ENCODE measurements around the gene PPP1R12B.
"Not testable (repeated sequence)": the region's sequence is repeated elsewhere in the genome, so short reads cannot be mapped to it uniquely, and the experiment has no call there.

The PPP1R12B gene

GRCh38 chr1:202520857-202521216 lies 172.3 kb downstream of the PPP1R12B start:
- DNase-seq (ENCODE audit: low read depth in 3 of 3, low spot score in 1 of 3) = not testable (repeated sequence)

GRCh38 chr1:202521484-202521883 lies 173.0 kb downstream of the PPP1R12B start:
- DNase-seq (ENCODE audit: low read depth in 3 of 3, low spot score in 1 of 3) = not testable (repeated sequence)

- DNase-seq (ENCODE audit: low read depth in 3 of 3, low spot score in 1 of 3) = no peak
These were observed 173.4 kb downstream of the PPP1R12B start for GRCh38 chr1:202521886-202522285.

- DNase-seq (ENCODE audit: low read depth in 3 of 3, low spot score in 1 of 3) = not testable (repeated sequence)
These were observed 177.6 kb downstream of the PPP1R12B start for GRCh38 chr1:202526056-202526455.

GRCh38 chr1:202528096-202528722 lies 179.7 kb downstream of the PPP1R12B start:
- DNase-seq (ENCODE audit: low read depth in 3 of 3, low spot score in 1 of 3) = not testable (repeated sequence)

GRCh38 chr1:202530686-202531085 lies 182.2 kb downstream of the PPP1R12B start:
- DNase-seq (ENCODE audit: low read depth in 3 of 3, low spot score in 1 of 3) = not testable (repeated sequence)

GRCh38 chr1:202531472-202531811 lies 182.9 kb downstream of the PPP1R12B start:
- no peak for DNase-seq (ENCODE audit: low read depth in 3 of 3, low spot score in 1 of 3)

GRCh38 chr1:202531812-202532616 lies 183.5 kb downstream of the PPP1R12B start:
- not testable (repeated sequence) for DNase-seq (ENCODE audit: low read depth in 3 of 3, low spot score in 1 of 3)

GRCh38 chr1:202539166-202539574 lies 190.7 kb downstream of the PPP1R12B start:
- DNase-seq (ENCODE audit: low read depth in 3 of 3, low spot score in 1 of 3) = not testable (repeated sequence)

GRCh38 chr1:202539583-202539982 lies 191.1 kb downstream of the PPP1R12B start:
- DNase-seq (ENCODE audit: low read depth in 3 of 3, low spot score in 1 of 3) = not testable (repeated sequence)

GRCh38 chr1:202540014-202540413 lies 191.5 kb downstream of the PPP1R12B start:
- DNase-seq (ENCODE audit: low read depth in 3 of 3, low spot score in 1 of 3) = no peak

- no peak for DNase-seq (ENCODE audit: low read depth in 3 of 3, low spot score in 1 of 3)
These were observed 191.9 kb downstream of the PPP1R12B start for GRCh38 chr1:202540448-202540847.

GRCh38 chr1:202540858-202541257 lies 192.4 kb downstream of the PPP1R12B start:
- not testable (repeated sequence) for DNase-seq (ENCODE audit: low read depth in 3 of 3, low spot score in 1 of 3)

- DNase-seq (ENCODE audit: low read depth in 3 of 3, low spot score in 1 of 3) = not testable (repeated sequence)
These were observed 193.9 kb downstream of the PPP1R12B start for GRCh38 chr1:202542415-202542814.

GRCh38 chr1:202543537-202543936 lies 195.0 kb downstream of the PPP1R12B start:
- not testable (repeated sequence) for DNase-seq (ENCODE audit: low read depth in 3 of 3, low spot score in 1 of 3)

- not testable (repeated sequence) for DNase-seq (ENCODE audit: low read depth in 3 of 3, low spot score in 1 of 3)
These were observed 196.4 kb downstream of the PPP1R12B start for GRCh38 chr1:202544766-202545449.

- not testable (repeated sequence) for DNase-seq (ENCODE audit: low read depth in 3 of 3, low spot score in 1 of 3)
These were observed 197.3 kb downstream of the PPP1R12B start for GRCh38 chr1:202545647-202546303.

- DNase-seq (ENCODE audit: low read depth in 3 of 3, low spot score in 1 of 3) = not testable (repeated sequence)
These were observed 197.9 kb downstream of the PPP1R12B start for GRCh38 chr1:202546377-202546776.

GRCh38 chr1:202546796-202547195 lies 198.3 kb downstream of the PPP1R12B start:
- DNase-seq (ENCODE audit: low read depth in 3 of 3, low spot score in 1 of 3) = not testable (repeated sequence)

GRCh38 chr1:202547215-202547614 lies 198.7 kb downstream of the PPP1R12B start:
- no peak for DNase-seq (ENCODE audit: low read depth in 3 of 3, low spot score in 1 of 3)

- DNase-seq (ENCODE audit: low read depth in 3 of 3, low spot score in 1 of 3) = not testable (repeated sequence)
These were observed 201.6 kb downstream of the PPP1R12B start for GRCh38 chr1:202550088-202550487.

Measured in stimulated activated CD4-positive, alpha-beta T cell treated with anti-CD3 and anti-CD28 coated beads, TNF-alpha, amount 100 ng/mL, for 1 hour (primary cell).